Measurements from ENCODE around the gene TRERF1.

TRERF1 gene

DNA sequence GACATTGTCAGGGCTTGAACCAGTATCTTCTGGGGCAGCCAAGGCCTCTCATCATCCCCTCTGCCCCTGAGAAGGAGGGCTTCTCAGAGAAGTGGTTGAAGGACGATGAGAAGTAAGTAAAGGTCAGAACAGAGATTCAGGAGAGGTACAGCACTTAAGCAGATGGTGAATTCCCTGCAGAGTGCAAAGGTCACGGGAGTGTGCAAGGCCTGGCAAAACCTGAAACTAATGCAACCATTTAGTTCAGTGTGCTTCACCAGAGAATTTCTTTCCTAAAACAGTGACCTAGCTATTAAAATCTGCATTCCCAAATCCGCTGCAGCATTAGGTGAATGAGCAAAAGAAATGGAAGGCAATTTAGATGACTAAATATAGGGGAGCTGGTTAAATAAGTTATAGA is 58.4 kb downstream of the TRERF1 start:
- DNase-seq (ENCODE audit: low read depth in 1 of 2, low spot score in 1 of 2), result no peak
- in situ Hi-C loops (cut with HindIII; ENCODE audit: low pct_unique_long_range_greater_than_20kb, low sequenced_read_pairs), result no loop called here
- TF ChIP-seq JUND (IDR thresholded peaks at IDR 0.05; ENCODE audit: low read depth), result no peak

DNA sequence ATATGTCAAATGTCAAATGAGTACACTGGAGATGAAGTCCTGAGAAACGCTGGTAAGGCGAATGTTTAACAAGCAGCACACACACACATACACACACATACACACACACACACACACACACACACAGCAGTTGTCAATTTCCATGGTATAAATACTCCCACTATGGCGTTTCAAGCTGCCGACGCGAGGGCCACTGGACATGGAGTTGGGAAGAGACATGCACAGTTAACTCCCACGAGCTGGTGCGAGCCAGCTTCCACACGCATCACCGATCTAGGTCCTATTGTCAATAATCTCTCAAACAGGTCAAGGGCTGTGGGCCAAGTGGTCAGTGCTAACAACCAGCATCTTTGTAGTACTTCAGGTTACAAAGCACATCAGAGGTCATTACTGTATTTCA is 58.9 kb downstream of the TRERF1 start:
- DNase-seq (ENCODE audit: low read depth in 1 of 2, low spot score in 1 of 2), result no peak
- in situ Hi-C loops (cut with HindIII; ENCODE audit: low pct_unique_long_range_greater_than_20kb, low sequenced_read_pairs), result no loop called here
- TF ChIP-seq JUND (IDR thresholded peaks at IDR 0.05; ENCODE audit: low read depth), result no peak

DNA sequence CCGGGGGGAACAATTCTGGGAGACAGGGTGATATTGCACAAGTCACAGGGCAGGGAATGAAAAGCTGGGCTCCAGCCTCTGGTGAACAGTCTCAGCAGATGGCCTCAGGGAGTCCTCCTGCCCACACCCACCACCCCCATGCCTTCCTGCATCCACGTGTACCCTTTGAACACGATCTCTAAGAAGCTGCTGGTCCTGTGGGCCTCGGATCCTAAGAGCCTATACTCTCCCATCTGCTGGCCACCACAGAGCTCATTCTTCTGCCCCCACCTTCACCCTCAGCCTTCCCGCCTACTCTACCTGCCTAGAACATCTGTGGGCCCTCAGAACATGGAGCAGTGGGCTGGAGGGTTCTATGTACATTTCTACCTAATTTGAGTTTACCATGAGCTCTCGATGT is 60.3 kb downstream of the TRERF1 start:
- TF ChIP-seq JUND (IDR thresholded peaks at IDR 0.05; ENCODE audit: low read depth), result no peak
- DNase-seq (ENCODE audit: low read depth in 1 of 2, low spot score in 1 of 2), result no peak
- in situ Hi-C loops (cut with HindIII; ENCODE audit: low pct_unique_long_range_greater_than_20kb, low sequenced_read_pairs), result no loop called here

DNA sequence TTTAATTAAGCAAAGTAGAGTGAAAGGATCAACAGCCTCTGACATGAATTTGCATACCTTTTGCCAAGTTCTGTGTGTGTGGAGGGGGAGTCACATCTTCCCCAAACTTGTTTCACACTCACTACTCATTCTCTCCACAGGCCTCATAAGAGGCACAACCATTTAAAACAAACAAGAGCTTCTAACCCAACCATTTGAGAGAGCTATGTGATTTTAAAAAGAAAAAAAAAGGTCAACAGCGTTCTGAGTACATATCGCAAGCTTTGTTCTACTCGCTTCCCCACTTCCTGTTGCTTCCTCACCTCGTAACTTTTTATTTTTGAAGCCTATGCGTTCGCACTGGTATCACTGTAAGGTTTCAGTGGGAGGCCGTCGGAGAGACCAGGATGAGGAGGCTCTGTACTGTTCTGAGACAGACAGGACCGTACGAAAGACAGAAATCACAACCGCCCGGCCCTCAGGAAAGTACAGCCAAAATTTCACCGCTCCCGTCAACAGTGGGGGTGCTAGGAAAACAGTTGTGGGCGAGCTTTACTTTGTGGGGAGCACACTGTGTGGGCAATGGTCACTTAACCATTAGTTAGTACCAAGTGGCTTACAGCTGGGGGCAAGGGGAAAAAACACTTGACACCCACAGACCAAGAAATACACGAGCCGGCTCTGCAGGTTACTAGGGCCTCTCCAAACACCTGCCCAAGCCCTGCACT is 61.3 kb downstream of the TRERF1 start:
- no peak for TF ChIP-seq JUND (IDR thresholded peaks at IDR 0.05; ENCODE audit: low read depth)
- in situ Hi-C loops (cut with HindIII; ENCODE audit: low pct_unique_long_range_greater_than_20kb, low sequenced_read_pairs), result no loop called here
- DNase-seq (ENCODE audit: low read depth in 1 of 2, low spot score in 1 of 2), result no peak

DNA sequence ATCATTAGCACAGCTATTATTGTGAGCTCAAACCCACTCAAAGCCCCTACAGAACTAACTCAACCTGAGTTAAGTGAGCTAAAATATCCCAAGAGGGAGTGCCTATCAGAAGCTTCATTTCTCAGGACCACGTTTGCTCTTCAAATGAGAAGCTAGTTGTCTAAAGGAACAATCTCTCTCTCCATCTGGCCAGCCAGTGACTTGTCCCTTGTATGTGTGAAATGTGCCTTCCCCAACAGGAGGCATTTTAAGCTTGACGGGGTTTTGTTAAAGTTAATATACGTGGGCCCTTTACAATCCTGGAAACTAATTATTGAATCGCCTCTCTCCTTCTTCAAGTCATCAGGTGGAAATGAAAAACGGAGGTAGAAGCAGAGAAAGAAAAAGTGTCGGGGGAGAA is 62.0 kb downstream of the TRERF1 start:
- in situ Hi-C loops (cut with HindIII; ENCODE audit: low pct_unique_long_range_greater_than_20kb, low sequenced_read_pairs), result no loop called here
- DNase-seq (ENCODE audit: low read depth in 1 of 2, low spot score in 1 of 2), result no peak
- TF ChIP-seq JUND (IDR thresholded peaks at IDR 0.05; ENCODE audit: low read depth), result no peak

DNA sequence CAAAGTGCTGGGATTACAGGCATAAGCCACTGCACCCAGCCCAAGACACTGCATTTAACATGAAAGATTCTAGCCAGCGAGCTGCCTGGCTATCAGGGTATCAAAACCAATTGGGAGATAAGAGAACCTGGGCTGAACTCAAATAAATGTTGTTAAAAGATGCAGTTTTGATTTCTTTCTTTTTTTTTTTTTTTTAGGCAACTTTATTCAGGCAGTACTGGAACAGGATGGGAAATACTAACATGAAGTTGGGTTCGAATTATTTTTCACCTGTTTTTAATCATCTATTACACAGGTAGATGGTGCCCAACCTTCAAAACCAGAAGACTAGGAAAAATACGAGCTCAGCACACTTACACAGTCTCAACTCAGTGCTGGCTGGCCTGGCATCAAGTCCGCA is 63.7 kb downstream of the TRERF1 start:
- TF ChIP-seq JUND (IDR thresholded peaks at IDR 0.05; ENCODE audit: low read depth), result no peak
- in situ Hi-C loops (cut with HindIII; ENCODE audit: low pct_unique_long_range_greater_than_20kb, low sequenced_read_pairs), result no loop called here
- no peak for DNase-seq (ENCODE audit: low read depth in 1 of 2, low spot score in 1 of 2)

DNA sequence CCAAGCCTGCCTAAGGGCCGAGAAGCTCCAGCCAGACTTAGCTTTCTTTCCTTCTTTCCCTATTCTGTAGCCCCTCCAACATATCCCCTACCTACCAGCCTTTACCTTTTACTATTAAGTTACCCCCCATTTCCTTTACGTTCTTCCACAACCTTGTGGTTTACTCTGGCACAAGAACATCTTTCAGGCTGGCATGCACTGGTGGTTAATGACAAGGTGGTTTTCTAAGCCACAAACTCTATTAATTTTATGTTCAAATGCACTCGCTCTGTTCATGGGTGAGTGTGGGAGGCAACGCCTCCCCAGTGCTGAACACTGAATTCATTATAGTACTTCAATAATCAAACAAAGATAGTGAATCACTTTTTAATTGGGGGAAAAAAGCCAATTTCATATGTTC is 64.4 kb downstream of the TRERF1 start:
- DNase-seq (ENCODE audit: low read depth in 1 of 2, low spot score in 1 of 2), result no peak
- TF ChIP-seq JUND (IDR thresholded peaks at IDR 0.05; ENCODE audit: low read depth), result no peak
- in situ Hi-C loops (cut with HindIII; ENCODE audit: low pct_unique_long_range_greater_than_20kb, low sequenced_read_pairs), result no loop called here

DNA sequence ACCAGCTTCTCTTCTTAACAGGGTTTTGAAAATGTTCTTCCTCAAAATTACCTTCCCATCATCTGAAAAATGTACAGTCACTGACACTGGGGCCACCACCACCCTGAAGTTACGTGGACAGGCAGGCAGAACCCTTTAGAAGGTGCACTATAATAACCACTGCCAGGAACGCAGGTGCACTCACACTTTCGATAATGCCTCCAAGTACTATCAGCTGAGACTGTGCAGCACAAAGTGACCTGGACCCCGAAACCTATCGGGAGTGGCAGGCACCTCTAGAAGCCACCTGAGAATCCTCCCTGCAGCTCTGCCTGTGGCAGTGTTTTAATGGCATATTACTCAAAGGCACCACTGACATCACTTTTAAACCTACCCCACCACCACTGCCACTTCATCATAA is 66.4 kb downstream of the TRERF1 start:
- in situ Hi-C loops (cut with HindIII; ENCODE audit: low pct_unique_long_range_greater_than_20kb, low sequenced_read_pairs), result no loop called here
- TF ChIP-seq JUND (IDR thresholded peaks at IDR 0.05; ENCODE audit: low read depth), result no peak
- no peak for DNase-seq (ENCODE audit: low read depth in 1 of 2, low spot score in 1 of 2)

DNA sequence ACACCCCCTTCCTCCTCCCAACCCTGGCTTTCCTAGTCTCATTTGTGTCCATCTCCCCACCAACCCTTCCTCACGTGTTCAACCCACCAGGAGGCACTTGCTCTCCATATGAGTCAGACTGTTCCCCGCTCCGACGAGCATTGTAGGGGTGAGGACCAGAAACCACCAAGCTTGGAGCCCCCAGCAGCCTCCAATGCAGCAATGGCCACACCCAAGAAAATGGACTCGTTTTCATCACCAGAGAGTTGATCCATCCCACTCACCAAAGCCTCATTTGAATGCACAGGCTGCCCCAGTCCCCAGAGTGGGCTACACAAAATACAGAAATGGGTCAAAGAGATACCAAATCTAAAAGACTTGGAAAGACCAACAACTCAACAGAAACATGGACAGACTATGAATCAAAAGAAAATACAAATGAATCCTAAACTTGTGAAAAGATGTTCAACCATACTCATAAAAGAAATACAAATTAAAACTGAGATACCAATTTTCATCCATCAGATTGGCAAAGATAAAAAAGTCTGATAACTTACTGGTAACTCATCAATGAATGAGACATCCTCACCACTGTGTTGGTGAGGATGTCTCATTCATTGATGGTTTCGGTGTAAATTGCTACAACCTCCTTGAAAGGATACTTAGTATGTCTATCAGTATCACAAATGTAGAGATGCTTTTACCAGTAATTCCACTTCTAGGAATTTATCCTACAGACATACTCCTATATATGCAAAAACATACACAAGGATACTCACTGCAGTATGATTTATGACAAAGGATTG is 68.1 kb downstream of the TRERF1 start:
- DNase-seq (ENCODE audit: low read depth in 1 of 2, low spot score in 1 of 2), result no peak
- in situ Hi-C loops (cut with HindIII; ENCODE audit: low pct_unique_long_range_greater_than_20kb, low sequenced_read_pairs), result no loop called here
- TF ChIP-seq JUND (IDR thresholded peaks at IDR 0.05; ENCODE audit: low read depth), result no peak

DNA sequence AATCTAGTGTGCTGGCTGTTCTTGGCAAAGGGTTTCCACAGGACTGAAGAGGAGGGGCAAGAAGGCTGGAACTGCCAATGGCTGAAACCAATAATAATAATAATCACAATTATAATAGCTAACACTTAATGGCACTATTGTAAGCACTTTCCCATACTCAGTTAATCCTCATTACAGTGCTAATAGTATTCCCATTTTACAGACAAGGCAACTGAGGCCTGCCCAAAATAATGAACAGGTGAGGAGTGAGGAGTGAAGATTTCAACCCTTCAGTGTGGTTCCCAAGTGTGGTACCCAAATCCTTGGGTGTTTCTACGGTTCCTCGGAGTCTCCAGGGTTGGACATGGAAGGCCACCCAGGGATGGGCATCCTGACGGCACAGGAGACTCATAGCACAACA is 69.9 kb downstream of the TRERF1 start:
- no peak for DNase-seq (ENCODE audit: low read depth in 1 of 2, low spot score in 1 of 2)
- no peak for TF ChIP-seq JUND (IDR thresholded peaks at IDR 0.05; ENCODE audit: low read depth)
- in situ Hi-C loops (cut with HindIII; ENCODE audit: low pct_unique_long_range_greater_than_20kb, low sequenced_read_pairs), result no loop called here

DNA sequence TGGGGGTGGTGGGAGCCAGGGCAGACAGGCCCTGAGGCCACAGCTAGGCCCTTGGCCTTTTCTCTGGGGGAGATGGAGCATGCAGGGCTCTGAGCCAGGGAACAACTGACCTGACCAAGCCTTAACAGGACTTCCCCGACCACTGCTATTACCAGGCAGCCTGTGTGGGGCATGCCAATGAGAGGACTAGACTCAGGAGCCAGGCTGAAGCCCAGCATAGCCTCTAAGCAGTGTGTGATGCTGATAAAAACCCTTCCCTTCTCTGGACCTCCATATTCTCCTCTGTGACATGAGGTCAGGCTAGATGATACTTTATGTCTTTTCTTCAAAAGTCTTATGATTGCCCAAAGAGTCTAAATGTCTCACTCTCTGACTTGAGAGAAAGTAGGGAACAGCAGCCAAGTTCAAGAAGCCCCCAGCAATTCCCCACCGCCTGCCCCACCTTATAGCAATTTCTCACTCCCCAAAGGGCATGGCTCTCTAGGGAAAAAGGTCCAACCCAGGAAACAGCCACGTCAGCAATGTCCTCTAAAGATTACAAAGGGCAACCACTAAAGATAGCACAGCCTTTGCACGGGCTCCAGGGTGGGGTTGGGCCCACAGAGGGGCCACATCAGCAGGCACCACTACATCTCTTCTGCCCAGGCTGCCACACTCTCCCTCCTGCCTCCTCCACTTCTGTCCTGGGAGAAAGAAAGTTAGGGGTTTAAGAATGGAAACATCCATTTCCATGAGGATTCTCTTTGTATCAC is 71.3 kb downstream of the TRERF1 start:
- TF ChIP-seq JUND (IDR thresholded peaks at IDR 0.05; ENCODE audit: low read depth), result no peak
- in situ Hi-C loops (cut with HindIII; ENCODE audit: low pct_unique_long_range_greater_than_20kb, low sequenced_read_pairs), result no loop called here
- DNase-seq (ENCODE audit: low read depth in 1 of 2, low spot score in 1 of 2), result no peak

DNA sequence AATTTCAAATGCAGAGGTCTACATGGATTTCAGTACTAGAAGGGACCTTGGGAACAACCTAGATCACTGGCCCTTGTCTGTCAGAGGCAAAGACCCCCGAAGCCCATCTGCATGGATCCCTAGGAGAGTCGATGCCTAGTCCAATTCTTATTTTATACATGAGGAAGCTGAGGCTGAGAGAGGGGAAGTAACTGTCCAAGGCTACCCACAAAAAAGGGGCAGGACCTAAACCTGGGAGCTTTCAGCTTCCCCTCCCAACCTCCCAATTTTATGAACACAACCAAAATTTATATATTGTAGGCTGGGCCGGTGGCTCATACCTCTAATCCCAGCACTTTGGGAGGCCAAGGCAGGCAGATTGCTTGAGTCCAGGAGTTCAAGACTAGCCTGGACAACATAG is 73.2 kb downstream of the TRERF1 start:
- TF ChIP-seq JUND (IDR thresholded peaks at IDR 0.05; ENCODE audit: low read depth), result no peak
- in situ Hi-C loops (cut with HindIII; ENCODE audit: low pct_unique_long_range_greater_than_20kb, low sequenced_read_pairs), result no loop called here
- DNase-seq (ENCODE audit: low read depth in 1 of 2, low spot score in 1 of 2), result no peak

DNA sequence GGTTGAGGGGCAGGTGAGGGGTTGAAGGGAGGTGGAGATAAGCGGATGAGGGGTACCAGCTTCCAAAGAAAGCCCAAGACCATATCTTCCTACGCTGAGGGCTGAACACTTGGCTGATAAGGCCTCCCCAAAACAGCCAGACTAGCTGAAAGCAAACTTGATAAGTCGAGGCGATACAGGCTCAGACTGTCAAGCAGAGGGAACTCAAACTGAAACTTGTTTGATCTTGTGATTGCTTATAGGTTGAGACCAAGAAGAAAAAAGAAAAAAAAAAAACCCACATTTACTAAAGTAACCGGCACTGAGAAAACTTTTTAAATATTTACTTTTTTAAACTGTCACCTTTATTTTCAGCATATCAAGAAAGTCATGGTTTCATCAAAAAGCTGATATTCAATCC is 73.6 kb downstream of the TRERF1 start:
- in situ Hi-C loops (cut with HindIII; ENCODE audit: low pct_unique_long_range_greater_than_20kb, low sequenced_read_pairs), result no loop called here
- DNase-seq (ENCODE audit: low read depth in 1 of 2, low spot score in 1 of 2), result no peak
- no peak for TF ChIP-seq JUND (IDR thresholded peaks at IDR 0.05; ENCODE audit: low read depth)

All from T47D (cell line).